GM23248 (cell line): ENCODE results near the gene TMEM156. TPM values are rescaled to one million over a fixed set of nuclear protein-coding genes. Genes with fewer than 3 reads are reported as not detected.

ENCODE experiments used
- DNase-seq: peaks from one replicate; pipeline ENCODE4 v3.0.0-alpha.2; 2015
- H2AFZ ChIP-seq: fragments of 200-600 bp; sonication (generic); 2 replicates; pipeline ENCODE4 v1.6.1; 2016; ENCODE audit warnings: antibody characterized with exemption
- H3F3A ChIP-seq: fragments of 200-600 bp; sonication (generic); 2 replicates; pipeline ENCODE4 v1.6.1; 2016; ENCODE audit warnings: mild to moderate bottlenecking, antibody characterized with exemption, mixed run types; ENCODE audit not compliant: insufficient read depth
- H3K27ac ChIP-seq: fragments of 200-600 bp; sonication (generic); 2 replicates; pipeline ENCODE4 v1.5.1; 2016; ENCODE audit warnings: mild to moderate bottlenecking
- H3K27me3 ChIP-seq: fragments of 200-600 bp; sonication (generic); replicated peaks from 2 replicates; pipeline ENCODE4 v1.6.1; 2016; ENCODE audit warnings: mild to moderate bottlenecking; ENCODE audit not compliant: insufficient read depth
- H3K36me3 ChIP-seq: fragments of 200-600 bp; sonication (generic); 2 replicates; pipeline ENCODE4 v1.6.1; 2016; ENCODE audit warnings: low read depth, mild to moderate bottlenecking
- H3K4me1 ChIP-seq: fragments of 200-600 bp; sonication (generic); 2 replicates; pipeline ENCODE4 v1.6.1; 2016; ENCODE audit warnings: mild to moderate bottlenecking; ENCODE audit not compliant: insufficient read depth
- H3K4me2 ChIP-seq: fragments of 200-600 bp; sonication (generic); one replicate; pipeline ENCODE4 v1.6.1; 2016; ENCODE audit warnings: mild to moderate bottlenecking; ENCODE audit not compliant: unreplicated experiment
- H3K4me3 ChIP-seq: fragments of 200-600 bp; sonication (generic); 2 replicates; pipeline ENCODE4 v1.5.1; 2016; ENCODE audit warnings: mild to moderate bottlenecking
- H3K79me2 ChIP-seq: fragments of 200-600 bp; sonication (generic); 2 replicates; pipeline ENCODE4 v1.6.1; 2016; ENCODE audit warnings: mild to moderate bottlenecking; ENCODE audit not compliant: insufficient read depth
- H3K9ac ChIP-seq: fragments of 200-600 bp; sonication (generic); 2 replicates; pipeline ENCODE4 v1.6.1; 2016; ENCODE audit warnings: mild to moderate bottlenecking
- H3K9me2 ChIP-seq: fragments of 200-600 bp; sonication (generic); 2 replicates; pipeline ENCODE4 v1.6.1; 2016; ENCODE audit warnings: mixed run types, mild to moderate bottlenecking, moderate library complexity; ENCODE audit not compliant: insufficient read depth
- H3K9me3 ChIP-seq: fragments of 200-600 bp; sonication (generic); one replicate; pipeline ENCODE4 v1.6.1; 2017; ENCODE audit warnings: low read depth
- H4K20me1 ChIP-seq: fragments of 200-600 bp; sonication (generic); 2 replicates; pipeline ENCODE4 v1.6.0; 2016; ENCODE audit not compliant: insufficient read depth
- EZH2 ChIP-seq: fragments of 200-600 bp; sonication (generic); IDR thresholded peaks from 2 replicates; pipeline ENCODE4 v1.6.1; 2018; ENCODE audit warnings: antibody characterized with exemption, mild to moderate bottlenecking; ENCODE audit not compliant: insufficient read depth, poor library complexity, severe bottlenecking
- EZH2phosphoT487 ChIP-seq: fragments of 200-600 bp; sonication (generic); IDR thresholded peaks from 2 replicates; pipeline ENCODE4 v1.6.1; 2018; ENCODE audit warnings: antibody characterized with exemption, moderate library complexity, mild to moderate bottlenecking, low read depth; ENCODE audit not compliant: insufficient read depth
- WGBS, 2 experiments: methylation state at CpG; one replicate each; pipeline ENCODE4 v1.1.6; 2015 to 2017; ENCODE audit warnings: low lambda C conversion rate in 2 of 2, low coverage in 1 of 2; ENCODE audit errors: missing lambda C conversion rate in 2 of 2; 5-methylcytosine and 5-hydroxymethylcytosine counted together
- in situ Hi-C: fragments of 300-500 bp; cut with MboI; formaldehyde crosslinking; loops from 2 replicates; pipeline ENCODE4 v1.15.0; 2020
- polyA plus RNA-seq: library from polyadenylated mRNA; unstranded; fragments of >200 nt; fragmentation: Nextera tagmentation; extraction: Ambion mirVana; gene quantifications from 2 replicates; pipeline ENCODE4 v1.2.1, GENCODE V29; 2016
- total RNA-seq: library from RNA; depleted of rRNA; stranded (reverse); fragments of >200 nt; shearing (Covaris generic); gene quantifications from 2 replicates; pipeline ENCODE4 v1.2.3, GENCODE V29; 2014

The TMEM156 gene
- total and polyA plus RNA-seq, 2 experiments from 2014 or later: 0.30 TPM; not detected in 1

DNA sequence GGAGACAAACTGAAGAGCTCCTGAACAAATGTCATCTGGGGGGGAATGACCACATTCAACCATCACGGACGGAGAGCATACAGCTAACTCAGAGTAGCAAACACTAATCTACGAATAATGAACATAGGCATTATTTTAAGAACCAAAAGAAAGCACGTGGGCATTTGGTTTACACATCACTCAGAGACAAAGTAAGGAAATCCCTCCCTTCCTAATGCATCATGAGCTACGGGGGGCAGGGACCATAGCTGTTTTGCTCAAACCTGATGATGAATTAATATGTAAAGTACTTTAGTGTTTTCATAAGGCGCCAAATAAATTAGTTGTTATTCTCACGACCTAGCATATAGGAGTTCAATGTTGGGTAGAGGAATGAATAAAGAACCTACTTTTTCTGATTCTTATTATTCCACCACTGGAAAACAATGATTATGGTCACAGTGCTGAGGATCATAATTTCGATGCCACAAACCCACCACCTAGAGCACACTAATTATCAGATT lies 11.7 kb upstream of the TMEM156 start:
- H3K9me2 ChIP-seq: no peaks in the 10 kb centered on the region
- WGBS, 2 experiments: 21 to 26% methylated on average over 8 of the region's 8 CpGs
- H3K36me3 ChIP-seq: no peaks in the 10 kb centered on the region
- peaks cover 31% of the 10 kb centered on the region for H3K79me2 ChIP-seq
- H3K4me1 ChIP-seq: peaks cover 22% of the 10 kb centered on the region
- no peak for TF ChIP-seq EZH2
- H3F3A ChIP-seq: peaks cover 35% of the 10 kb centered on the region
- H3K4me3 ChIP-seq: peak overlapping the region; percentile 92
- in situ Hi-C loops: no loop called here
- peak overlapping the region; percentile 73 for H3K4me2 ChIP-seq
- peak overlapping the region; percentile 77 for H2AFZ ChIP-seq
- peak overlapping the region; percentile 83 for H3K9ac ChIP-seq
- no peaks in the 10 kb centered on the region for H4K20me1 ChIP-seq
- no peaks in the 10 kb centered on the region for H3K27me3 ChIP-seq
- no peaks in the 10 kb centered on the region for H3K9me3 ChIP-seq
- DNase-seq: peak; percentile 40
- H3K27ac ChIP-seq: peak overlapping the region; percentile 65

DNA sequence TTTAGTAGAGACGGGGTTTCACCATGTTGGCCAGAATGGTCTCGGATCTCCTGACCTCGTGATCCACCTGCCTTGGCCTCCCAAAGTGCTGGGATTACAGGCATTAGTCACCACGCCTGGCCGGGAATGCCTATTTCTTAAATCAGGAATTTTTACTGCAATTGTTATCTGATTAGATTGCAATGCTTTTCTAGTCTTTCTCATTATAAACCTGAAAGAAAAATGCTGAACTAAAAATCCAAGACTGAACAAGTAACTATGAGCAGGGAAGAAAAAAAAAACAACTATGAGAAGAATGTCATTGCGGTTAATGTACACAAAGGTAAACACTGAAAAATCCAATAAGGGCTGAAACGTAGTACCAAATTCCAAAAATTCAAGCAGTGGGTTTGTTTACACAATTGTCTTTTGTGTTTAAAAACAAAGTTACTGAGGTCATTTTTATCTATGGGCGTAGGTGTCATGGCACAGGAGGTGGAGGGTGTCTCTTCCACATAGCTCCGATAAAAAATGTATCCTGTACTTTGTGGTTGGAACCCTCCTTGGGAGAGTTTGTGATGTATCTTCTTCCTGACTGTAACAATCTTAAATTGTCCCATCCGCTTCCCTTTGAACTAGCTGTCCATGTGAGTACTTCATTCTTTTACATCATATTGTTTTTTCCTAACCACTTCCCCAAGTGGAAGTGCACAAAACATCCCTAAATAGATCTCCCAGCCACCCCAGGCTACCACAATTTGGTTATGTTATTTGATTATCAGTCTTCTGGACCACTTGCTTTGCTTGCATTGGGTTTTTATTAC lies 11.1 kb upstream of the TMEM156 start:
- Histone ChIP-seq H3K36me3 (no peaks in the 10 kb centered on the region), H2AFZ (peak overlapping the region; percentile 77), H3K9me2 (no peaks in the 10 kb centered on the region), H3K4me2 (peak overlapping the region; percentile 73), H3K79me2 (peaks cover 25% of the 10 kb centered on the region), H3K4me1 (peaks cover 22% of the 10 kb centered on the region), H3F3A (peaks cover 35% of the 10 kb centered on the region), H3K9ac (no peak overlapping the region), H3K27ac (no peak overlapping the region), H3K4me3 (peak overlapping the region; percentile 92; the same call in 1 of the 2 replicates), H3K27me3 (no peaks in the 10 kb centered on the region), H3K9me3 (no peaks in the 10 kb centered on the region), H4K20me1 (no peaks in the 10 kb centered on the region)
- DNase-seq: no peak
- in situ Hi-C loops: no loop called here
- TF ChIP-seq EZH2phosphoT487 (no peak), EZH2 (no peak)
- WGBS, 2 experiments: 85 to 88% methylated on average over 10 of the region's 10 CpGs

DNA sequence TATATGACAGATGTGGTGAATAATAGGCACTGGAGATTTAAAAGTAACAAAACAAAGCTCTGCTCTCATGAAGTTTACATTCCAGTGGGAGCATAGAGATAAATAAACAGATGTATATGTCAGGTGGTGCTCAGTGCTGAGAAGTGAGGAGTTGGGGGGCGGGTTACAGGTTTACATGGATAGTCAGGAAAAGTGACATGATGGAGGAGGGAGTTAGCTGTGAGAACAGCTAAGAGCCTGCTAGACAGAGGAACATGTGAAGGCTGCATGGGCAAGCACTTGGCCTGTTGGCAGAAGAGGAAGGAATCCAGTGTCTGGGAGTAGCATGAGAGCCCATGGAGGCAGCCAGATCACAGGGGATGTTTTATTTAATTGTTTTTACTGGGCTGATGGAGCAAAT lies 10.2 kb upstream of the TMEM156 start:
- no peak overlapping the region for H3K9ac ChIP-seq
- H3K4me3 ChIP-seq: no peak overlapping the region
- H3K4me1 ChIP-seq: peaks cover 19% of the 10 kb centered on the region
- H3F3A ChIP-seq: peaks cover 37% of the 10 kb centered on the region
- H3K27ac ChIP-seq: no peak overlapping the region
- no peak overlapping the region for H2AFZ ChIP-seq
- no peaks in the 10 kb centered on the region for H3K36me3 ChIP-seq
- H3K4me2 ChIP-seq: no peak overlapping the region
- H3K27me3 ChIP-seq: no peaks in the 10 kb centered on the region
- H4K20me1 ChIP-seq: no peaks in the 10 kb centered on the region
- peaks cover 16% of the 10 kb centered on the region for H3K79me2 ChIP-seq
- no peak for DNase-seq
- TF ChIP-seq EZH2 (no peak), EZH2phosphoT487 (no peak)
- in situ Hi-C loops: no loop called here
- H3K9me3 ChIP-seq: no peaks in the 10 kb centered on the region
- H3K9me2 ChIP-seq: no peaks in the 10 kb centered on the region
- 96 to 97% methylated on average over 1 of the region's 1 CpG for WGBS, 2 experiments

DNA sequence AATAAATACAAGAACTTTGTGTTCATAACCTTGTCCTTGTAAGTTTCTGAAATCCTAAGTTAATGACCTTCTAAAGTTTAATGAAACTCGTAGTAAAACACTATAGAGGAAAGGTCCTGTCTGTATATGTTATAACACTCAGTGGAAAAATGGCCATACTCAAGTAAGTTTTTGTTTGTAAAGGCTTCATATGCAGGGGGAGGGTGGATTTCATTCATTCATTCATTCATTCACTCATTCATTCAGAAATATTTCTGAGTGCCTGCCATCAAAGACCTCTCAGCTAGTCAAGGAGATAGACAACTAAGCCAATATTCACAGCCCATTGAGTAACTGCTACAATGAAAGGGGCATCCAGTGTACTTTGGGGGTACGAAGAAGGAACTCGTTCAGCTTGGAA lies 6.9 kb upstream of the TMEM156 start:
- H3K27ac ChIP-seq: no peak overlapping the region
- H3K4me3 ChIP-seq: no peak overlapping the region
- no peaks in the 10 kb centered on the region for H4K20me1 ChIP-seq
- no peaks in the 10 kb centered on the region for H3K36me3 ChIP-seq
- H3K79me2 ChIP-seq: no peaks in the 10 kb centered on the region
- no peak overlapping the region for H2AFZ ChIP-seq
- no peak overlapping the region for H3K4me2 ChIP-seq
- WGBS, 2 experiments: 96 to 99% methylated on average over 3 of the region's 3 CpGs
- H3K9ac ChIP-seq: no peak overlapping the region
- in situ Hi-C loops: no loop called here
- peaks cover 11% of the 10 kb centered on the region; the same call in 1 of the 2 replicates for H3K4me1 ChIP-seq
- H3K27me3 ChIP-seq: no peaks in the 10 kb centered on the region
- DNase-seq: no peak
- no peaks in the 10 kb centered on the region for H3K9me2 ChIP-seq
- peaks cover 19% of the 10 kb centered on the region for H3F3A ChIP-seq
- H3K9me3 ChIP-seq: no peaks in the 10 kb centered on the region
- no peak for TF ChIP-seq EZH2phosphoT487
- TF ChIP-seq EZH2: no peak
